Right cardiac atrium (tissue), 5 donors: Measurements from ENCODE around the gene RGS4. TPM values are rescaled to one million over a fixed set of nuclear protein-coding genes. Genes with fewer than 3 reads are reported as not detected.

Experiments
- ATAC-seq, 2 donors: fragments of 200-7000 bp; cut with Tn5 transposase; one replicate each; pipeline versions ENCODE4 v1.8.0 to v1.9.1; 2020; ENCODE audit warnings: moderate library complexity in 2 of 2, mild to moderate bottlenecking in 1 of 2
- DNase-seq, 3 donors: peaks; one replicate each; pipeline ENCODE4 v3.0.0-alpha.2; 2020
- H3K27ac ChIP-seq: one replicate; pipeline ENCODE4 v1.5.1; 2013; ENCODE audit warnings: mild to moderate bottlenecking, low read length, control low read depth, moderate library complexity
- H3K27me3 ChIP-seq: one replicate; pipeline ENCODE4 v1.6.1; 2013; ENCODE audit not compliant: control insufficient read depth, insufficient read depth
- H3K4me1 ChIP-seq: one replicate; pipeline ENCODE4 v1.6.1; 2013; ENCODE audit warnings: low read length; ENCODE audit not compliant: control insufficient read depth, insufficient read depth
- H3K4me3 ChIP-seq: one replicate; pipeline ENCODE4 v1.5.1; 2013; ENCODE audit warnings: low read length, control low read depth
- H3K9me3 ChIP-seq: one replicate; pipeline ENCODE4 v1.6.1; 2013; ENCODE audit warnings: low read length; ENCODE audit not compliant: control insufficient read depth
- WGBS: extraction: QIAGEN DNeasy Blood & Tissue Kit; methylation state at CpG from one replicate; pipeline ENCODE4 v1.1.7; 2013; 5-methylcytosine and 5-hydroxymethylcytosine counted together
- intact Hi-C, 4 donors: fragments of 100-400 bp; cut with DNase I; formaldehyde crosslinking; loops; one replicate each; pipeline versions ENCODE4 v1.11.0 to v1.14.0; 2022 to 2023
- polyA plus RNA-seq: library from polyadenylated mRNA; stranded (reverse); fragments of 200-250 nt; gene quantifications from one replicate; pipeline ENCODE4 v1.2.3, GENCODE V29; 2013
- total RNA-seq, 4 donors: library from RNA; stranded (reverse); fragmentation: NEBNext Ultra II Directional; extraction: Animal tissue kit (Norgen Biotek cat#: 25700); gene quantifications; one replicate each; pipeline ENCODE4 v1.2.1, GENCODE V29; 2021
- donor health status: healthy with polysubstance abuse.
- donor health status: DM: no; HTN: yes; CAD: no.
- donor health status: DM: no; HTN: no; CAD: no.
- donor health status: DM: no; HTN: yes; CAD: no; lungs with severe emphysema.
- donor health status: DM: yes; HTN: yes; CAD: no.

RGS4 gene
- total and polyA plus RNA-seq, 5 donors = 1.5 to 4.5 (median 1.7) TPM

DNA sequence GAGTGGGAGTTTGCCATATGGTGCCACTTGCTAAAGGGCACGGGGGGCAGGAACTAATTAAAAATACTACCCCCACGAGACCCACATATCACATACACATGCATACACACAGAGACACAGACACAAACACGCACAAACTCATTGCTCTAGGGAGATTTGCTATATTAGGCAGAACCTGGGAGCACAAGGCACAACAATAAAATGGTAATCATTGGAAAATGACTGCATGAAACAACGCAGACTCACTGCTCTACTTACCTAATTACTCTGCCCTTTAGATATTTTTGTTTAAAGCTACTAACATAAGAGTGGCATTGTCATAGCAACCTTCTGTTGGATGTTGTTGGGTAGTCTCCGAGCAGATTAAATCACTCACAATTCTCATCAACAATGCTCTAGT, 20.3 kb upstream of the RGS4 start:
- H3K9me3 ChIP-seq = no peaks in the 10 kb centered on the region
- H3K4me3 ChIP-seq = no peak overlapping the region
- DNase-seq (no peak), ATAC-seq (no peak)
- H3K4me1 ChIP-seq = no peaks in the 10 kb centered on the region
- intact Hi-C loops = no loop called here
- H3K27ac ChIP-seq = no peak overlapping the region
- H3K27me3 ChIP-seq = no peaks in the 10 kb centered on the region
- WGBS = 80% methylated on average over 5 of the region's 5 CpGs

DNA sequence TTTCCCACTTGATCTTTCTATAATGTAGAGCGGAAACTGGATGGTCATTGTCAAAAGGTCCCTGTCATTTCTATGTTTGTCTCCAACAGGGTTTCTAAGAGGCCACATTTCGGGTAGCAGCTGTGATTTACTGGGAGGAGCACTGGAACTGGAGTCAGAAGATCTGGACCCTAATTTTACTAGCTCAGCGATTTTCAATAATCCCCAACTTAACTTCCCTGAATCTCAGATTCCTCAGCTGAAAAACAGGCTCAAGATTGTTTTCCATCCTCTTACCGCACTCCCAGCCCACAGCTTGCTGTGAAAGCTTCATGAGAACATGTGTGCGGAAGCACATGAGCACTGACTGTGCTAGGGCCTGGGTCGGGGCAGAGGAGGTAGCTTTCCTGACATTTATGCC, 19.9 kb upstream of the RGS4 start:
- Histone ChIP-seq H3K4me1 (no peaks in the 10 kb centered on the region), H3K9me3 (no peaks in the 10 kb centered on the region), H3K4me3 (no peak overlapping the region), H3K27ac (no peak overlapping the region), H3K27me3 (no peaks in the 10 kb centered on the region)
- intact Hi-C loops = no loop called here
- ATAC-seq (no peak), DNase-seq (no peak)
- WGBS = 88% methylated on average over 6 of the region's 6 CpGs

DNA sequence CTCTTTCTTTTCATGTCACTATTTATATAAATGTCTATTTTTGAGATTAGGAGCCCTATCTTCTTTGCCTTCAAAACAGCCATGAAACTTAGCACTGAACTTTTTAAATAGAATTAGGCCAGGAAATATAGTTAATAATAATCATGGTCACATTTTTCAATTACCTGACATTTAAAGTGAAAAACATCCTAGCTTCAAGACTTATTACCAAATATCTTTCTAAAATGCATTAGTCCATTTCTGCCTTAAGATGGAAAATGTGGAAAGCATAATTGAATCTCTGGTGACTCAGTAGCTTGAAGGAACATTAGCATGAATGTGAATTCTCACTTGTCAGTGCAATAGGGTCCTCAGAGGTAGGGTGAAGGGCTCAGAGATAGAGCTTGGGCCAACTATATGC, 18.7 kb upstream of the RGS4 start:
- Histone ChIP-seq H3K4me3 (no peak overlapping the region), H3K27me3 (no peaks in the 10 kb centered on the region), H3K27ac (no peak overlapping the region), H3K4me1 (no peaks in the 10 kb centered on the region), H3K9me3 (no peaks in the 10 kb centered on the region)
- DNase-seq (no peak), ATAC-seq (no peak)
- intact Hi-C loops = no loop called here

DNA sequence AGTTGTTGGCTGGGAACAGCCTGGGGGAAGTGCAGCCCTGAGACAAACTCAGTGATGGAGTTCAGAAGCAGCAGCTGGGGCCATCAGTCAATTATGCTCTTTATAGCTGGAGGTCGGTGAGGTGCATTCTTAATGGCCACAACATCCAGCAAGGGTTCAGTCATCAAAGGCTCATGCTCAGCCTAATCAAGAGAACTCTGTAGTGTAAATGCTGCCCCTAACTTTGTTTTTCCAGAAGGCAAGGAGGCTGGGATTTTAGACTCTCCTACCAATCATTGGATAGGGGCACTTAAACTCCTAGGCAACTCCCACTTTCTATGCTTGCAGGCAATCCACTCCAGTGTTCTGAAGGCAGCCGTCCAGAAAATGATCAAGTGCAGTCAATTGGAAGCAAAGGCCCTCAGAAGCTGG, 15.0 kb upstream of the RGS4 start:
- no peak overlapping the region for H3K4me3 ChIP-seq

DNA sequence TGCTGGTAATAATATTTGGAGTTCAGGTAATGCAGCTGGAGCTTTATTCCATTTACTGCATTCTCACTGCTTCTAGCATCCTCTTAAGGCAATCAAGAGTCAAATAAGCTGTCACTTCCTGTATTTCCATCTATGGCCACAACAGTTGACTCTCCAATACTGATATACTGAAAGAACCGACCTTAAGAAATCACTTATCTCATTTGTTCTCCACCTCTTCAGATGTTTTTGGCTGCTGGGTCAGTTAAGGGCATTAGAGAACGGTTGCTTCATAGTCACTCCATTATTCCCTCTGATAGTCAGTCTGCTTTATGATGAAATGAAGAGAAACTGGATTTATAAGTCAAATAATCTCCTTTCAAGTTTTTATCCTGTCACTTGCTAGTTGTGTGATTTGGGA, 14.2 kb upstream of the RGS4 start:
- Histone ChIP-seq H3K4me3 (no peak overlapping the region), H3K9me3 (no peaks in the 10 kb centered on the region), H3K27ac (no peak overlapping the region), H3K27me3 (no peaks in the 10 kb centered on the region), H3K4me1 (no peaks in the 10 kb centered on the region)
- intact Hi-C loops = no loop called here
- DNase-seq = no peak
- ATAC-seq = no peak
- 18% methylated on average over 2 of the region's 2 CpGs for WGBS

More for the DNA sequence above, 15.0 kb upstream of the RGS4 start:
- Histone ChIP-seq H3K27me3 (no peaks in the 10 kb centered on the region), H3K4me1 (no peaks in the 10 kb centered on the region), H3K9me3 (no peaks in the 10 kb centered on the region), H3K27ac (no peak overlapping the region)
- ATAC-seq = no peak
- intact Hi-C loops = no loop called here
- DNase-seq = no peak
- 51% methylated on average over 2 of the region's 2 CpGs for WGBS

GRCh38 chr1:163055531-163055930, 13.6 kb upstream of the RGS4 start:
- no peak for ATAC-seq
- Histone ChIP-seq H3K4me3 (no peak overlapping the region), H3K4me1 (no peaks in the 10 kb centered on the region), H3K9me3 (no peaks in the 10 kb centered on the region), H3K27ac (no peak overlapping the region), H3K27me3 (no peaks in the 10 kb centered on the region)
- WGBS = 73% methylated on average over 4 of the region's 4 CpGs
- no peak for DNase-seq
- intact Hi-C loops = no loop called here

- Histone ChIP-seq H3K4me3 (no peak overlapping the region), H3K27me3 (no peaks in the 10 kb centered on the region), H3K9me3 (no peaks in the 10 kb centered on the region), H3K27ac (no peak overlapping the region), H3K4me1 (no peaks in the 10 kb centered on the region)
- DNase-seq = no peak
- intact Hi-C loops = no loop called here
- ATAC-seq = no peak
Observed at GRCh38 chr1:163056831-163057230, 12.3 kb upstream of the RGS4 start.

GRCh38 chr1:163060343-163061007, 8.7 kb upstream of the RGS4 start:
- DNase-seq = no peak
- Histone ChIP-seq H3K27me3 (no peaks in the 10 kb centered on the region), H3K9me3 (no peaks in the 10 kb centered on the region), H3K27ac (no peak overlapping the region), H3K4me1 (no peaks in the 10 kb centered on the region), H3K4me3 (no peak overlapping the region)
- WGBS = 89% methylated on average over 1 of the region's 1 CpG
- ATAC-seq = no peak
- intact Hi-C loops = loop anchor here in 2 of 4 donors (10.0 kb wide), 2 partner anchors 186 to 254 kb away; no protein-coding TSS in a partner anchor

- H3K4me1 ChIP-seq = no peaks in the 10 kb centered on the region
- no peak for DNase-seq
- H3K4me3 ChIP-seq = no peak overlapping the region
- no peak for ATAC-seq
- intact Hi-C loops = loop anchor here in 2 of 4 donors (10.0 kb wide), 2 partner anchors 188 to 252 kb away; no protein-coding TSS in a partner anchor
- H3K9me3 ChIP-seq = no peaks in the 10 kb centered on the region
- H3K27ac ChIP-seq = no peak overlapping the region
- peaks cover under 1% of the 10 kb centered on the region for H3K27me3 ChIP-seq
Observed at GRCh38 chr1:163063143-163063542, 6.0 kb upstream of the RGS4 start.

DNA sequence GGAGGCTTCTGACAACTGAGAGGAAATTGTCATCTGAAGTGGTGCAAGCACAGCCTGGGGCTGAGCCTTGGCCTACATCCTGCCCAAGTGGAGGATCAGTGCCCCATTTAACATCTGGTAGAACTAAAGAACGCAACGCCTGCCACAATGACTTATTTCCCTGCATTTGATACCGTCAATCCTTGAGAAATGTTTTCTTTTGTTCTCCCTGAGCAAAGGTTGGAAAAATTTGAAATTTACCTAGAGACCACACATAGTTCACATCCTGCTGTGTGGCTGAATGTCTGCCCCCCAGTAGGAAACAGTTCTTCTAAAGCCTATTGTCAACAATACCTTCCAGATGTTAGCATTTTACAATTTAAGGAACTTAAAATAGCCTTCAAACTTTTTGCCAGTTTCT, 5.6 kb upstream of the RGS4 start:
- no peak overlapping the region for H3K4me3 ChIP-seq
- no peak overlapping the region for H3K27ac ChIP-seq
- no peaks in the 10 kb centered on the region for H3K9me3 ChIP-seq
- 69% methylated on average over 3 of the region's 3 CpGs for WGBS
- intact Hi-C loops = loop anchor here in 2 of 4 donors (10.0 kb wide), 2 partner anchors 189 to 251 kb away; no protein-coding TSS in a partner anchor
- H3K27me3 ChIP-seq = peaks cover 3% of the 10 kb centered on the region
- ATAC-seq = no peak
- H3K4me1 ChIP-seq = no peaks in the 10 kb centered on the region
- DNase-seq = no peak

GRCh38 chr1:163066168-163066567, 3.0 kb upstream of the RGS4 start:
- H3K4me1 ChIP-seq = no peaks in the 10 kb centered on the region
- WGBS = 76% methylated on average over 1 of the region's 1 CpG

GRCh38 chr1:163066686-163067085, 2.5 kb upstream of the RGS4 start:
- DNase-seq = no peak
- intact Hi-C loops = loop anchor here in 3 of 4 donors (5.0 to 10.0 kb wide), 4 partner anchors 111 to 248 kb away; no protein-coding TSS in a partner anchor
- H3K4me1 ChIP-seq = no peaks in the 10 kb centered on the region
- peaks cover 3% of the 10 kb centered on the region for H3K27me3 ChIP-seq
- WGBS = 88% methylated on average over 2 of the region's 2 CpGs
- H3K27ac ChIP-seq = no peak overlapping the region
- no peak for ATAC-seq
- H3K4me3 ChIP-seq = no peak overlapping the region
- H3K9me3 ChIP-seq = no peaks in the 10 kb centered on the region

More at GRCh38 chr1:163066168-163066567, 3.0 kb upstream of the RGS4 start:
- Histone ChIP-seq H3K27me3 (peaks cover 3% of the 10 kb centered on the region), H3K27ac (no peak overlapping the region), H3K4me3 (no peak overlapping the region), H3K9me3 (no peaks in the 10 kb centered on the region)
- DNase-seq (no peak), ATAC-seq (no peak)
- intact Hi-C loops = loop anchor here in 3 of 4 donors (5.0 to 10.0 kb wide), 4 partner anchors 111 to 249 kb away; no protein-coding TSS in a partner anchor
